Glutamatergic neuron (in vitro differentiated cells): ENCODE data around the gene GHR. TPM values are rescaled to one million over a fixed set of nuclear protein-coding genes. Genes with fewer than 3 reads are reported as not detected.

Source experiments
- DNase-seq: peaks from one replicate; pipeline ENCODE4 v3.0.0; 2022
- H3K27ac Mint-ChIP-seq: one replicate; pipeline ENCODE4 v1.8.0; 2020; ENCODE audit warnings: mild to moderate bottlenecking, mixed read lengths, inconsistent platforms; ENCODE audit not compliant: unreplicated experiment
- H3K27me3 Mint-ChIP-seq: one replicate; pipeline ENCODE4 v1.8.0; 2020; ENCODE audit warnings: mild to moderate bottlenecking, moderate library complexity, mixed read lengths, inconsistent platforms; ENCODE audit not compliant: unreplicated experiment
- H3K36me3 Mint-ChIP-seq: one replicate; pipeline ENCODE4 v1.8.0; 2020; ENCODE audit warnings: mild to moderate bottlenecking, mixed read lengths, inconsistent platforms; ENCODE audit not compliant: unreplicated experiment
- H3K4me1 Mint-ChIP-seq: one replicate; pipeline ENCODE4 v1.8.0; 2020; ENCODE audit warnings: mild to moderate bottlenecking, low read depth, mixed read lengths, inconsistent platforms; ENCODE audit not compliant: unreplicated experiment
- H3K4me3 Mint-ChIP-seq: one replicate; pipeline ENCODE4 v1.8.0; 2020; ENCODE audit warnings: mild to moderate bottlenecking, mixed read lengths, inconsistent platforms; ENCODE audit not compliant: unreplicated experiment
- H3K9me3 Mint-ChIP-seq: one replicate; pipeline ENCODE4 v1.8.0; 2020; ENCODE audit warnings: mild to moderate bottlenecking, moderate library complexity, mixed read lengths, inconsistent platforms; ENCODE audit not compliant: unreplicated experiment
- total RNA-seq: library from RNA; stranded (reverse); fragmentation: NEBNext Ultra II Directional; extraction: Animal tissue kit (Norgen Biotek cat#: 25700); gene quantifications from one replicate; pipeline ENCODE4 v1.2.1, GENCODE V29; 2021; ENCODE audit not compliant: unreplicated experiment
- TF ChIP-seq, protein P1 (sequence below): fragments of 200-600 bp; sonication (generic); IDR thresholded peaks from one replicate; pipeline ENCODE4 v1.5.0; 2021; ENCODE audit not compliant: partially characterized antibody, unreplicated experiment

The GHR gene
- total RNA-seq, 1 donor from 2014 or later, result not detected

DNA sequence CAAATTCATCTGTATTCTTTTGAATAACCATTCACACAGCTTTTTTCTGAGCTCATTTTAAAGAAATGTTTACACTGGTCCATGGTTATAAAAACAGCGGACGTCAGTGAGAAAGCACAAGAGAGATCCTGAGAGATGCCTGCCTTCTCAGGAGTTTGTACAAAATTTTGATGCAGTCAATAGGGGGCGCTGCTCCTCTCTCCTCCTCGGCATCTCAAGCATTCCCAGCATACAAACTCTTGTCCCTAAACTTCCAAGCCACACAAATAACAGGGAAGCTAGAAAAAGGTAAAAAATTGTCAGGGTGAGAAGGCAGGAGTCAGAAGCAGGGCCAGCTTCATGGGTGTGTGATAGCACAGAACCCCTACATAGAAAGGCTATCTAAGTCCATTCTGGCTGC, 322.2 kb downstream of the GHR start:
- H3K36me3 Mint-ChIP-seq, result no peaks in the 10 kb centered on the region
- no peaks in the 10 kb centered on the region for H3K4me1 Mint-ChIP-seq
- H3K27ac Mint-ChIP-seq, result no peak overlapping the region
- H3K9me3 Mint-ChIP-seq, result peaks cover 2% of the 10 kb centered on the region
- TF ChIP-seq, protein P1, sequence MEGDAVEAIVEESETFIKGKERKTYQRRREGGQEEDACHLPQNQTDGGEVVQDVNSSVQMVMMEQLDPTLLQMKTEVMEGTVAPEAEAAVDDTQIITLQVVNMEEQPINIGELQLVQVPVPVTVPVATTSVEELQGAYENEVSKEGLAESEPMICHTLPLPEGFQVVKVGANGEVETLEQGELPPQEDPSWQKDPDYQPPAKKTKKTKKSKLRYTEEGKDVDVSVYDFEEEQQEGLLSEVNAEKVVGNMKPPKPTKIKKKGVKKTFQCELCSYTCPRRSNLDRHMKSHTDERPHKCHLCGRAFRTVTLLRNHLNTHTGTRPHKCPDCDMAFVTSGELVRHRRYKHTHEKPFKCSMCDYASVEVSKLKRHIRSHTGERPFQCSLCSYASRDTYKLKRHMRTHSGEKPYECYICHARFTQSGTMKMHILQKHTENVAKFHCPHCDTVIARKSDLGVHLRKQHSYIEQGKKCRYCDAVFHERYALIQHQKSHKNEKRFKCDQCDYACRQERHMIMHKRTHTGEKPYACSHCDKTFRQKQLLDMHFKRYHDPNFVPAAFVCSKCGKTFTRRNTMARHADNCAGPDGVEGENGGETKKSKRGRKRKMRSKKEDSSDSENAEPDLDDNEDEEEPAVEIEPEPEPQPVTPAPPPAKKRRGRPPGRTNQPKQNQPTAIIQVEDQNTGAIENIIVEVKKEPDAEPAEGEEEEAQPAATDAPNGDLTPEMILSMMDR, result peak; percentile 59
- no peak for DNase-seq
- peaks cover 5% of the 10 kb centered on the region for H3K27me3 Mint-ChIP-seq
- no peak overlapping the region for H3K4me3 Mint-ChIP-seq

DNA sequence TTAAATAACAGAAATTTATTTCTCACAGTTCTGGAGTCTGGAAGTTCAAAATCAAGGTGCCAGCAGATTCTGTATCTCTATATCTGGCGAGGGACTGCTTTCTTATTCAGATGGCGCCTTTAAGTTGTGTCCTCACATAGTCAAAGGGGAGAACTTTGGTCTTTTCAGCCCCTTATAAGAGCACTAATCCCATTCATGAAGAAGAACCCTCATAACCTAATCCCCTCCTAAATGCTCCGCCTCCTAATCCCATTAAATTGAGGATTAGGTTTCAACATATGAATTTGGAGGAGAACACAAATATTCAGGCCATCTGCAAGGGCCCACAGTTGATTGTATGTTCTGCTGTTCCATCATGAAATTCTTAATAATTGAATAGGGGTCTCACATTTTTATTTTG, 322.6 kb downstream of the GHR start:
- H3K27me3 Mint-ChIP-seq, result peaks cover 5% of the 10 kb centered on the region
- TF ChIP-seq, protein P1, result no peak
- no peaks in the 10 kb centered on the region for H3K4me1 Mint-ChIP-seq
- H3K9me3 Mint-ChIP-seq, result peaks cover 2% of the 10 kb centered on the region
- H3K27ac Mint-ChIP-seq, result no peak overlapping the region
- no peaks in the 10 kb centered on the region for H3K36me3 Mint-ChIP-seq
- H3K4me3 Mint-ChIP-seq, result no peak overlapping the region
- DNase-seq, result no peak

DNA sequence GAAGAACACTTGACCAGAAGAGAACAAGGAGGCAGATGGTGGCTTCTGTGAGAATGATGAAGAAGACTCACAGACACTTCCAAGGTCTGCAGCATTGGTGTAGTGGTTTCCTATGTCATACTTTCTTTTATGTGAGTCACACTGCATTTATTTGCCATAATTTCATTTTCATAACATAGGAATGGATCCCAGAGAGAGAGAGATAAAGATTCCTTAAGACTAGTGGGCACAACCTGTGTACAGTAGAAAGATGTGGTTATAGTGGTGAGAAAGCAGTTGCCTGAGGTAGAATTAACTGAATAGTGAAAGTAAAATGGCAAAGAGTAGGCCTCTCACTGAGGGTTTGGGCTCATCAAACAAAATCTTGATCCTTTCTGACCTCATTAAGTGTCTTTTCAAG, 325.8 kb downstream of the GHR start:
- H3K4me3 Mint-ChIP-seq, result no peak overlapping the region
- H3K27me3 Mint-ChIP-seq, result peaks cover 1% of the 10 kb centered on the region
- H3K4me1 Mint-ChIP-seq, result no peaks in the 10 kb centered on the region
- no peaks in the 10 kb centered on the region for H3K9me3 Mint-ChIP-seq
- no peaks in the 10 kb centered on the region for H3K36me3 Mint-ChIP-seq
- DNase-seq, result no peak
- TF ChIP-seq, protein P1, result no peak
- H3K27ac Mint-ChIP-seq, result no peak overlapping the region

DNA sequence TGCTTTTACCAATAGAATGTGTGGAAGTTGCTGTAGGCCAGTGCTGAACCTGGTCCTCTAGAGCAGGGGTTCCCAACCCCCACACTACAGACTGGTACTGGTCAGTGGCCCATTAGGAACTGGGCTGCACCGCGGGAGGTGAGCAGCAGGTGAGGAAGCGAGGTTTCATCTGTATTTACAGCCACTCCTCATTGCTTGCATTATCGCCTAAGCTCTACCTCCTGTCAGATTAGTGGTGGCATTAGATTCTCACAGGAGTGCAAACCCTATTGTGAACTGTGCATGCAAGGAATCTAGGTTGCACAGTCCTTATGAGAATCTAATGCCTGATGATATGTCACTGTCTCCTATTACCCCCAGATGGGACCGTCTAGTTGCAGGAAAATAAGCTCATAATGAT, 327.3 kb downstream of the GHR start:
- TF ChIP-seq, protein P1, result no peak

DNA sequence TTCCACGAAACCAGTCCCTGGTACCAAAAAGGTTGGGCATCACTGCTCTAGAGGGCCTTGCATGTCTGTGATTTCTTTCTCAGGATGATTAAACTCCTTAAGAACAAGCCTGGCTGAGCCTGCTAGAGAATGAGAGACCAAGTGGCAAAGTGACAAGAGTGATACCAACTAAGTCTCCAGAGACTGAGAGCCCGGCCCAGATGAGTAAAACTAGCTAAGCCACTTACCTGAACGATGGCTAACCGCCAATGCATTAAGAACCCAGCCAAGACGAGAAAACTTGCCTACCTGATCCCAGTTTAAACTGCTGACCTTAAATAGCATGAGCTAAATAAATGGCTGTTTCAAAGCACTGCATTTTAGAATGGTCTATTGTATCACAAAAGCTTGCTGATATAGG, 327.8 kb downstream of the GHR start:
- Mint-ChIP-seq H3K4me1 (no peaks in the 10 kb centered on the region), H3K9me3 (no peaks in the 10 kb centered on the region), H3K27ac (no peak overlapping the region), H3K4me3 (no peak overlapping the region), H3K27me3 (peaks cover 1% of the 10 kb centered on the region), H3K36me3 (no peaks in the 10 kb centered on the region)
- TF ChIP-seq, protein P1, result no peak
- no peak for DNase-seq

More for the DNA sequence above, 327.3 kb downstream of the GHR start:
- DNase-seq, result no peak
- Mint-ChIP-seq H3K27me3 (peaks cover 1% of the 10 kb centered on the region), H3K27ac (no peak overlapping the region), H3K4me1 (no peaks in the 10 kb centered on the region), H3K4me3 (no peak overlapping the region), H3K9me3 (no peaks in the 10 kb centered on the region), H3K36me3 (no peaks in the 10 kb centered on the region)
